ENCODE data around the gene FCAR.
"Not testable (repeated sequence)": the region's sequence is repeated elsewhere in the genome, so short reads cannot be mapped to it uniquely, and the experiment has no call there.

DNA sequence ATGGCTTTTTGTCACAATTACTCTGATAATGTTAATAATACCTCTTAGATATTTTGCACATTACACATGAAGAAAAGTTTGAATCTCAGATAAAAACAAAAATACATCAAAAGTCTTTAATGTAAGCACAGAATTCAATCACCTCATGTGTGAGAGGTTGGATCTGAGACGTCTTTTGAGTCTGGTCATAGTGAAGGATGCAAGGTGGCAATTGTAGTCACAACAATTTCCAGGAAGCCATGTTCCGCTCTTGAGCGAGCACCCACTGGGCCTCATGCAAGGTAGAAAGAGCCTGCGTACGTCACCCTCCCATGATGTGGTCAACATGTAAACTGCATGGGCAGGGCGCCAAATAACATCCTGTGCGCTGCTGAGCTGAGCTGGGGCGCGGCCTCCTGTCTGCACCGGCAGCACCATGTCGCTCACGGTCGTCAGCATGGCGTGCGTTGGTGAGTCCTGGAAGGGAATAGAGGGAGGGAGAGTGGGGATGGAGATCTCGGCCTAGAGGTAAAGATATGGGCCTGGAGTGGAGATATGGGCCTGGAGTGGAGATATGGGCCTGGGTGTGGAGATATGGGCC lies 23.9 kb upstream of the FCAR start, which contains the start of gene KIR3DL2:
- TF ChIP-seq EZH2phosphoT487 (IDR thresholded peaks at IDR 0.05; ENCODE audit: insufficient read depth, low read depth); EZH2 (IDR thresholded peaks at IDR 0.05; ENCODE audit: insufficient read depth, poor library complexity, severe bottlenecking): not testable (repeated sequence)
